ENCODE measurements around the gene EBI3.
"Not testable (repeated sequence)": the region's sequence is repeated elsewhere in the genome, so short reads cannot be mapped to it uniquely, and the experiment has no call there.

Gene EBI3

DNA sequence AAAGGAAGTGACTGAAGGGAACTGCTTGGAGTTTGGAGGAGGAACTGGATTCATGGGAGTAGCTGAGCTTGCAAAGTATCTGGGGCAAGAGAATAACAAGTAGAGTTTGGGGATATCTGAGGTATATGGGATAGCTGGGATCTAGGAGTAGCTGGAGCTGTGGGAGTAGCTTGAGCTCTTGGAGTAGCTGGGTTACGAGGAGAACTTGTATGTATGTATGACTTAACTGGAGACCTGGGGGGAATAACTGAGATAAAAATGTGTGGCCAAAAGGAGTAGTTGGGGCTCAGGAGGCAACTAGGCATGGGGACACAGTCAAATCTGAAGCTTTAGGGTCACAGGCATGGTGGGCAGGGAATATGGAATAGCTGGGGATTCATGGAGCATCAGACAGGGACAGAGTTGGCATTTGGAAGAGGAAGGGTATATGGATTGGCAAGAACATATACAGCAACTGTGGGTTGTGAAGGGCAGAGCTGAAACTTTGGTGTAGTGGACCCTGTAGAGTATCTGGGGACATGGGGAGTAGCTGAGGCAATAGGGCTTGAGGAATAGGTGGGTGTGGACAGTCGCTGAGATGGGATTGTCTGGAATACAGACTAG lies 28.3 kb upstream of the EBI3 start:
- DNase-seq: no peak

DNA sequence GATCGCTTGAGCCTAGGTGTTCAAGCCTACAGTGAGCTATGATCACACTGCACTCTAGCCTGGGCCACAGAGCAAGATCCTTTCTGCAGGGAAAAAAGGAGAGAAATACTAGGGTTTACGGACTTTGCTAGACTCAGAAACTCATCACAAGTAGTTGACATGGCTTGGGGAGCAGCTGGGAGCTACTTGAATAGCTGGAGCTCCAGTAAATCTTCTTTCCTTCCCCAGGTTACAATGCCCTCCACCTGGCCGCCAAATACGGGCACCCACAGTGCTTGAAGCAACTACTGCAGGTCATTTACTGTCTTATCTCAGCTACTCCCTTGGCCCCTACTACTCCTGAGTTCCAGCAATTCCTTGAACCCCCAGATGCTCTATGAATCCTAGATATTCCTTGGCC lies 27.5 kb upstream of the EBI3 start:
- no peak for DNase-seq

DNA sequence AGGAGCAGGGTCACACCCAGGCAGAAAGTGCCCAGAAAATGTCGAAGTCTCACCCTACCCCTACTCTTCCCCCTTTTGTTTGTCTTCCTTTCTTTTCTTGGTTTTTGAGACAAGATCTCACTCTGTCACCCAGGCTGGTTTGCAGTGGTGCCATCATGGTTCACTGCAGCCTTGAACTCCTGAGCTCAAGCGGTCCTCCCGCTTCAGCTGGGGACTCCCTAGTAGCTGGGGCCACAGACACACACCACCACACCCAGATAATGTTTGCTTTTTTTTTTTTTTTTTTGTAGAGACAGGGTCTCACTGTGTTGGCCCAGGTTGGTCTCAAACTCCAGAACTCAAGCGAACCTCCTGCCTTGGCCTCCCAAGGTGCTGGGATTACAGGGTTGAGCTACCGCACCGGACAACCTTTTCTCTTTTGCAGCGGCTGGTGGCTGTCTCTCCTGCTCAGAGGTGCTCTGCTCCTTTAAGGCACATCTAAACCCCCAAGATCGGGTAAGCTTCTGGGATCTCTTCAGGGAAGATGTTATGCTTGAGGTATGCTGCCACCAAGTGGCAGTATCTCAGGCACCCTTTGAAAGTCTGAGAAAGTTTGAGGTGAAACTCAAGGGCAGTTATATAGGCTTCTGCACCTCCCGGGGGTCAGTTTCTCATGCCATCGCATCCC lies 22.4 kb upstream of the EBI3 start:
- no peak for DNase-seq

DNA sequence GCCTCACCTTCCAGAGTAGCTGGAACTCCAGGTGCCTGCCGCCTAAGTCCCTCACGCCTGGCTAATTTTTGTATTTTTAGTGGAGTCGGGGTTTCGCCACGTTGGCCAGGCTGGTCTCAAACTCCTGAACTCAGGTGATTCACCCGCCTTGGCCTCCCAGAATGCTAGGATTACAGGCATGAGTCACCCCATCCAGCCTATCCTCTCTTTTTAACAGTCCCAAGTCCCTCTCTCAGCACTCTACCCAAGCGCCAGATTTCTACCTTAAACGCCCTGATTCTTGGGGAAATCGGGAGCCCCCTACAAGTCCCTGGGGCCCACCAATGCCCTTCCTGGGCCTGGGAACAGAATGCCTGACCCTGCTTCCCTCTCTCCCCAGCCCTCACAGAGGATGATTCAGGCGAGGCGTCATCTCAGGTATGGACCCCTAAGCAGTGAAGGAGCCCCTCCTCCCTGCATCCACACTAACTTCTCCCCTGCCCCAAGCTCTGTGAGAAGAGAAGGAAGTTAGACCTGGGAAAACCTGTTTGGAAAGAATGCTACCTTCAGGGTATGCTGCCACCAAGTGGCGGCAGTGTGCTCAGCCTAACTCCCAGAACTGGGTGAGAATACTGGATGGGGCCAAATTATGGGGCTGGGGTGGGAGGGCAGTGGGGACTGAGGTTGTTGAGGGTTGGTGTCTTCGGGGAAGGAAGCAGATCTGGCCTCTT lies 20.8 kb upstream of the EBI3 start:
- DNase-seq: no peak

DNA sequence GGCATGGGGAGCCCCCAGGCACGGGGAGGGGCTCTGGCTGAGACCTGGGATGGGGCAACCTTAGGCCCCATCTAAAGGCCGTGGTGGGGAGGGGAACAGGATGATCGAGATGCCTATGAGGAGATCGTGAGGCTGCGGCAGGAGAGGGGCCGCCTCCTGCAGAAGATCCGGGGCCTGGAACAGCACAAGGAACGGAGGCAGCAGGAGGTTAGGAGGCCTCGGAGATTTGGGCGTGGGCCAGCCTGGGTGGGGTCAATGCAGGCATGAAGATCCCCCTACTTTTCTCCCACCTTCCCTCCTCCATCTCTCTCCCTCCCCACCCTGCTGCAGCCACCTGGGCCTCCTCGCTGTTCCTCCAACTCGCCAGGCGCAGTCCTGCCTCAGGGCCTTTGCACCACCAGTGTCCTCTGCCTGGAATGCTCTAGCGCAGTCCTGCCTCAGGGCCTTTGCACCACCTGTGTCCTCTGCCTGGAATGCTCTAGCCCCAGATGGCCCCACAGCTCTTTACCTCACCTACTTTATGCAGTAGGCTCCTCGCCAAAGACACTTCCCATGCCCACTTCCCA lies 19.1 kb upstream of the EBI3 start:
- DNase-seq: no peak

GRCh38 chr19:4213116-4213515 lies 16.2 kb upstream of the EBI3 start:
- DNase-seq: no peak

DNA sequence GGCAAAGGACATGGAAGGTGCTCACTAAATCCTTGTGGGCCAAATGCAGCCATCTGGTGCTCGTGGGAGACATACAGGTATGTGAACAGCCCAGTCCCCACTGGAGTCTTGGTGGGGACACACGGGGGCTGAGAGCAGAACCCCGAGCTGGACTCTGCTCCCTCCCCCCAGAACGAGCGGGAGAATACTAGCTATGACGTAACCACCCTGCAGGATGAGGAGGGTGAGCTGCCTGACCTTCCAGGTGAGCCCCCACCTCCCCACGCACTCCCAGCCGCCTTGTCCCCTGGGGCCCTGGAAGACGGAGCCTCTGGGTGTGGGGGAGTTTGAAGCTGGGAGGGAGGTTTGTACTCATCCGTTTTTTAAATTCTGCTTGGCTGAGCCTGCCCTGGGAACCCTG lies 13.5 kb upstream of the EBI3 start:
- no peak for DNase-seq

GRCh38 chr19:4216846-4217245 lies 12.5 kb upstream of the EBI3 start:
- DNase-seq: no peak

GRCh38 chr19:4217429-4218264 lies 11.7 kb upstream of the EBI3 start:
- no peak for DNase-seq

DNA sequence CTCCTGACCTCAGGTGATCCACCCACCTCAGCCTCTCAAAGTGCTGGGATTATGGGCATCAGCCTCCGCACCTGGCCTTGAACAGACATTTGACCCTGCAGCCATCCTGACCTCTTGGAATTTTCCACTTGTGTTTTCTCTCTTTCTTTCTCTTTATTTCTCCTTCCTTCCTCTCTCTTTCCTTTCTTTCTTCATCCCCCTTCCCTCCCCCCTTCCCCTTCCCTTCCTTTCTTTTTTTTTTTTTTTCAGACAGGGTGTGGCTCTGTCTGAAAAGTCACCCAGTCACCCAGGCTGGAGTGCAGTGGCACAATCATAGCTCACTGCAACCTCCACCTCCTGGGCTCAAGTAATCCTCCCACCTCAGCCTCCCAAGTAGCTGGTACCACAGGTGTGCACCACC lies 10.8 kb upstream of the EBI3 start:
- not testable (repeated sequence) for DNase-seq

DNA sequence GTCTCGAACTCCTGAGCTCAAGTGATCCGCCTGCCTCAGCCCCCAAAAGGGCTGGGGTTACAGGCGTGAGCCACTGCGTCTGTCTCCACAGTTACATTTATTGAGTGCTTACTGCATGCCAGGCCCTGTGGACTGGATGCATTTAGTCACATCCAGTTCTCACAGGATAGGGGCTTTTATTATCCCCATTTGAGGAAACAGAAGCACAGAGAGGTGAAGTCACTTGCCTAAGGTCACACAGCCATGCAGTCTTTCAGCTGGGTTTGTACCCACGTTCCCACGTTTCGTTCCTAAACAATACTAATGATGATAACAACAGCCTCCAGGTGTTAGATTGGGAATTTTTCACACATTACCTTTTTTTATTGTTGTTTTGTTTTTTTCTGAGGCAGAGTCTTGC lies 9.1 kb upstream of the EBI3 start:
- DNase-seq: no peak

DNA sequence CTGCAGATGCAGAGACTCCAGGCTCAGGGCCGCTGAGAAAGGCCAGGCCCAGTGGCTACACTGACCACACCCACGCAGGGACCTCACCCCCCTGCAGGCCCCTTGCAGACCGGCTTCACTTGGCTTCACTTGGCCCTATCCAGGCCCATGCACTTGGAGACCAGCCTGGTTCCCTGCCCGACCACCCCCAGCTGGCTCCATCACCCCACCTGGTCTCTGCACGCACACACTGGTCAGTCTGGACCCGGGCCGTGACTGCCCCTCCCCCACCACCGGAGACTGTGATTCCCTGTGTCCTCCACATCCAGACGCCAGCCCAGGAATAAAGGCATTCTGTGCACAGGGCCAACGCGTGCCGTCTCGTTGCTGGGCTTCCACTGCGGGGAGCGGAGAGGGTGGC lies 4.9 kb upstream of the EBI3 start:
- DNase-seq: no peak

DNA sequence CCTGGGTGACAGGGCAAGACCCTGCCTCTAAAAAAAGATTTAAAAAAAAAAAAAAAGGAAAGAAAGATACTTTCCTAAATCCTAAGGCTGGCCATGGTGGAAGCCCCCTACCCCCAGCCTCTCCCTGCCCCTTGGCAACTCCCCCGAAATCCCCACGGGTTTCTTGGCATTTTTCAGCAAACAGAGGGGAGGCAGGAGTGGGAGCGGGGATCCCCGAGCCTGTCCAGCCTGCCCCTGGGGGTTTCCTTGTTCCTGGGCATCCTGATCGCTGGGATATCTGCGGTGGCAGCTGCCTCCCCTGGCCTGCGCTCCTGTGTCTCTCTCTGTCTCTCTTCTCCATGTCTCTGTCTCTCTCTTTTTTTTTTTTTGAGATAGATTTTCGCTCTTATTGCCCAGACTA lies 3.4 kb upstream of the EBI3 start:
- no peak for DNase-seq

- DNase-seq: no peak
Measured at GRCh38 chr19:4227771-4228170, 1.6 kb upstream of the EBI3 start.

GRCh38 chr19:4228765-4229178 lies 551 bp upstream of the EBI3 start:
- no peak for DNase-seq

DNA sequence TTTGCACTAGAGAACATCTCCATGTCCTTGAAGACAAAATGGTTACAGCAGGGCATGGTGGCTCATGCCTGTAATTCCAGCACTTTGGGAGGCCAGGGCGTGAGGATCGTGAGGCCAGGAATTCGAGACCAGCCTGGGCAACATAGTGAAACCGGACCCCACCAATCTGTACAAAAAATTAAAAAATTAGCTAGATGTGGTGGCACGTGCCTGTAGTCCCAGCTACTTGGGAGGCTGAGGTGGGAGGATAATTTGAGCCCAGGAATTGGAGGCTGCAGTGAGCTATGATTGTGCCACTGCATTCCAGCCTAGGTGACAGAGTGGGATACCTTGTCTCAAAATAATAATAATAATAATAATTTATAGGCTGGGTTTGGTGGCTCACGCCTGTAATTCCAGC lies 914 bp downstream of the EBI3 start:
- not testable (repeated sequence) for DNase-seq

- not testable (repeated sequence) for DNase-seq
Measured at GRCh38 chr19:4231521-4231920, 2.2 kb downstream of the EBI3 start.

DNA sequence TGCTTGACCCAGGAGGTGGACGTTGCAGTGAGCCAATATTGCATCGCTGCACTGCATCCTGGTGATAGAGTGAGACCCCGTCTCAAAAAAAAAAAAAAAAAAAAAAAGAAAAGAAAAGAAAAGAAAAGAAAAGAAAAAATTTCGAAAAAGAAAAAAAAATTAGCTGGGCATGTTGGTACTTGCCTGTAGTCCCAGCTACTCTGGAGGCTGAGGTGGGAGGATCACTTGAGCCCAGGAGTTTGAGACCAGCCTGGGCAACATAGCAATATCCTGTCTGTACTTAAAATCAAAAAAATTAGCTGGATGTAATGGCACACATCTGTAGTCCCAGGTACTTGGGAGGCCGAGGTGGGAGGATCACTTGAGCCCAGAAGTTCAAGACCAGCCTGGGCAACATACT lies 2.8 kb downstream of the EBI3 start:
- not testable (repeated sequence) for DNase-seq

GRCh38 chr19:4232614-4233281 lies 3.4 kb downstream of the EBI3 start:
- DNase-seq: no peak

DNA sequence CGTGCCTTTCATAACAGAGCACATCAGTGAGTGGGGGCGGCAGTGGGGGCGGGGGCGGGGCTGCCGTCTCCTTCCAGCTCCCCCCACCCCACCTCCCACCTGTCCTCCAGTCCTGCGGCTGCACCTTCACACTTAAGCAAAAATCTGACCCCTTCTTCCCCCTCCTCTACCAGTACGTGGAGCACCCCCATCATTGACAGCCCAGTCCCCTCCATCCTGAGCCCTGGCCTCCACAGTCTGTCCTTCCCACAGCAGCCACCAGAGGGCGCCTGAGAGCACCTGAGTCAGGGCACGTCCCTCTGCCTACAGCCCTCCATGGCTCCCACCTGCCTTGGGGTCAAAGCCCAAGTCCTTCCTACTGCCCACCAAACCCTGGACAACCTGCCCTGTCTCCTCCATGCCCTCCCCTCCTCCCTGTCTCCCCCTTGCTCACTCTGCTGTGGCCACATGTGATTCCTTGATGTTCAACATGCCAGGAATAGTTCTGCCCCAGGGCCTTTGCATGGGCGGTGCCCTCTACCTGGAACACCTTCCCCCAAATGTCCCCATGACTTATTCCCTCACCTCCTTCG lies 4.0 kb downstream of the EBI3 start:
- DNase-seq: no peak

GRCh38 chr19:4234142-4234861 lies 5.0 kb downstream of the EBI3 start:
- DNase-seq: peak; percentile 43

DNA sequence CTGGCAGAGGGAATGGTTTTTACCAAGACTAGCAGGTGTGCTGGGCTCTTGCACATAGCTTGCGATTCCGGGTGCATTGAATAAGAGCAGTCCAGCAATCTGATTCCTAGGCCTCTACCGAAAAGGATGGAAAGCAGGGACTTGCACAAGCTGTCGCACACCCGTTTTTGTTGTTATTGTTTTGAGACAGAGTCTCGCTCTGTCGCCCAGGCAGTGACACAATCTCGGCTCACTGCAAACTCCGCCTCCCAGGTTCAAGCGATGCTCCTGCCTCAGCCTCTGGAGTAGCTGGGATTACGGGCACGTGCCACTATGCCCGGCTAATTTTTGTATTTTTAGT lies 5.5 kb downstream of the EBI3 start:
- DNase-seq: no peak

Data from NCI-H2107 (cell line).